ENCODE results near the gene CCPG1. TPM values are rescaled to one million over a fixed set of nuclear protein-coding genes. Genes with fewer than 3 reads are reported as not detected.
"Not testable (repeated sequence)": the region's sequence is repeated elsewhere in the genome, so short reads cannot be mapped to it uniquely, and the experiment has no call there.

The CCPG1 gene
- total RNA-seq, 4 donors from 2014 or later = 100 to 130 (median 111) TPM

- Histone ChIP-seq H3K4me3 (replicated peaks in 1 of 3) (peak overlapping the region; percentile 60 to 95 (median 66)), H3K36me3 (no peaks in the 10 kb centered on the region), H3K9me3 (no peaks in the 10 kb centered on the region), H3K27me3 (no peaks in the 10 kb centered on the region), H3K27ac (peak overlapping the region; percentile 81 to 99 (median 93)), H3K4me1 (peaks cover 23 to 37% of the 10 kb centered on the region in 2 donors)
- WGBS, 2 donors = 3 to 7% methylated on average over 11 to 17 of the region's 20 CpGs
- no peak for TF ChIP-seq CTCF (IDR thresholded peaks at IDR 0.05)
- TF ChIP-seq POLR2A (IDR thresholded peaks at IDR 0.05) = no peak
- intact Hi-C loops (cut with DNase I) = no loop called here
- no peak for DNase-seq
Observed at GRCh38 chr15:55407498-55408011, 604 bp downstream of the CCPG1 start.

GRCh38 chr15:55403531-55403930 lies 4.6 kb downstream of the CCPG1 start:
- peak overlapping the region; percentile 56 to 78 (median 67) for H3K27ac ChIP-seq
- no peak for TF ChIP-seq POLR2A (IDR thresholded peaks at IDR 0.05)
- TF ChIP-seq CTCF (IDR thresholded peaks at IDR 0.05) = no peak
- intact Hi-C loops (cut with DNase I) = no loop called here

GRCh38 chr15:55402707-55403106 lies 5.5 kb downstream of the CCPG1 start:
- Histone ChIP-seq H3K4me1 (peaks cover 23 to 39% of the 10 kb centered on the region in 2 donors), H3K27me3 (no peaks in the 10 kb centered on the region), H3K9me3 (no peaks in the 10 kb centered on the region), H3K27ac (peak overlapping the region; percentile 36 to 67 (median 43)), H3K36me3 (no peaks in the 10 kb centered on the region), H3K4me3 (replicated peaks in 1 of 3) (no peak overlapping the region)
- intact Hi-C loops (cut with DNase I) = no loop called here
- no peak for DNase-seq
- no peak for TF ChIP-seq CTCF (IDR thresholded peaks at IDR 0.05)
- no peak for TF ChIP-seq POLR2A (IDR thresholded peaks at IDR 0.05)

More at GRCh38 chr15:55403531-55403930, 4.6 kb downstream of the CCPG1 start:
- no peaks in the 10 kb centered on the region for H3K36me3 ChIP-seq
- no peaks in the 10 kb centered on the region for H3K9me3 ChIP-seq
- H3K27me3 ChIP-seq = no peaks in the 10 kb centered on the region
- H3K4me1 ChIP-seq = peaks cover 23 to 39% of the 10 kb centered on the region in 2 donors
- no peak overlapping the region for H3K4me3 ChIP-seq (replicated peaks in 1 of 3)
- DNase-seq = no peak

GRCh38 chr15:55401786-55402246 lies 6.3 kb downstream of the CCPG1 start:
- peak overlapping the region in 1 of 3 donors; percentile 32 for H3K27ac ChIP-seq
- TF ChIP-seq POLR2A (IDR thresholded peaks at IDR 0.05) (no peak), CTCF (IDR thresholded peaks at IDR 0.05) (no peak)
- no peaks in the 10 kb centered on the region for H3K9me3 ChIP-seq
- intact Hi-C loops (cut with DNase I) = no loop called here
- DNase-seq = no peak
- H3K36me3 ChIP-seq = no peaks in the 10 kb centered on the region
- no peaks in the 10 kb centered on the region for H3K27me3 ChIP-seq
- no peak overlapping the region for H3K4me3 ChIP-seq (replicated peaks in 1 of 3)
- 92 to 93% methylated on average over 1 of the region's 1 CpG for WGBS, 2 donors
- H3K4me1 ChIP-seq = peaks cover 23 to 37% of the 10 kb centered on the region in 2 donors

- H3K27ac ChIP-seq; H3K9me3 ChIP-seq; H3K27me3 ChIP-seq; H3K4me3 ChIP-seq (replicated peaks in 1 of 3); DNase-seq; H3K36me3 ChIP-seq; intact Hi-C loops (cut with DNase I): not testable (repeated sequence)
- H3K4me1 ChIP-seq = peaks cover 16 to 25% of the 10 kb centered on the region in 2 donors
- WGBS, 2 donors = 91 to 95% methylated on average over 8 of the region's 8 CpGs
Observed at GRCh38 chr15:55400050-55400449, 8.1 kb downstream of the CCPG1 start.

Measured in thyroid gland (tissue), 4 donors.